GM21619 (cell line): ENCODE results near the gene MSH3.
"Not testable (repeated sequence)": the region's sequence is repeated elsewhere in the genome, so short reads cannot be mapped to it uniquely, and the experiment has no call there.

Experiments used
- ATAC-seq: cut with Tn5 transposase; IDR thresholded peaks from one replicate; pipeline ENCODE4 v1.9.1; 2021; ENCODE audit not compliant: unreplicated experiment

Gene MSH3

DNA sequence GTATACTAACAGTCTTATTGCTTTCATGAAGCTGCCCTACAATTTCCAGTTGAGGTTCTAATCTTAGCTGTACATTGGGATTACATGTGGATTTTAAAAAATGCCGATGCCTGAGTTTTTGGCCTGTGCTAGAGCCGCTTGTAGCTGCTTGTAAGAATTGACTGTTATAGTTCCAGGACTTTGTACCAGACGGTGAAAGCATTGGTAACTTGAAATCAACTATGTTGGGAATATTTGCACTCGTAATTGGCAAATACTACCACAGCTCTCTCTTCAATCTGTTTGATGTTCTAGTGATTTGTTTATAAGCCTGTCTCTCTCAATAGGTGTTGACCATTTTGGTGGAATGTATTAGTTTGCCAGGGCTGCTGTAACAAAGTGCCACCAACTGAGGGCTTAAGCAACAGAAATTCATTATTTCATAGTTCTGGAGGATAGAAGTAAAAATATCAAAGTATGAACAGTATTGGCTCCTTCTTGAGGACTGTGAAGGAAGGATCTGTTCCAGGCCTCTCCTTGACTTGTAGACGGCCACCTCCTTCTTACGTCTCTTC, 50.8 kb downstream of the MSH3 start:
- ATAC-seq = no peak

DNA sequence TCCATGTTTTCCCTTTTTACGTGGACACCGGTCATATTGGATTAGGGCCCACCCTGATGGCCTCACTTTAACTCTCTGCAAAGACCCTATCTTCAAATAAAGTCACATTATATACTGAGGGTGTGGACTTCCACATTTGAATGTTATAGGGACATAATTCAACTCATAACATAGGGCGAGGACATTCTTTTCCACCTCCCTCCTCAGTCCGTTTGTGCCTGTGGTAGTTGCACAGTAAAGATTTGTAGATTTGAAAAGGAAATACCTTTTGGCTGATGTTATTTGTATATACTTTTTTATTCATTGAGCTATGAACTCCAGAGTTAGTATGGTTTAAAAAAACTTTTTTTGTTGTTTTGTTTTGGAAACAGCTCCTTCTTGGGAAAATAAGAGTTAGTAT, 51.3 kb downstream of the MSH3 start:
- no peak for ATAC-seq

- no peak for ATAC-seq
Observed at GRCh38 chr5:80706835-80707447, 52.5 kb downstream of the MSH3 start.

GRCh38 chr5:80707645-80708044, 53.2 kb downstream of the MSH3 start:
- ATAC-seq = no peak

DNA sequence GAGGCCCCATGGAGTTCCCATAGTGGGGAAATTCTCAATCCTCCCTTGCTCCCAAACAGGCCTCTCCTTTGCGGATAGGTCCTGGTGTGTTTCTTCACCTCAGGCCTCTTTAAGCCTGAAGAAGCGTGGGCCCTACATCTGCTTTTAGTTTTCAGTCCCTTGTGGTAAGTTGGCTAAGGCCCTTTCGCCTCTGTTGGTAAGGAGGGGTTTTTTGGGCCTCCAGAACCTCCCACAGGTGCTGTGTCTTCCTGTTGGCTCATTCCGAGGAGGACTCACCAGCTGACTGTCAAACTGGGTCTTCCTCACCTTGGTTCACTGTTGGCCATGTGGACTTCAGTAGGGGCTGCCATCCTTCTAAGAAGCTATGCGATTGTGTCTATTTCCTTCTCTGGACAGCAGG, 56.8 kb downstream of the MSH3 start:
- no peak for ATAC-seq

- ATAC-seq = no peak
Observed at GRCh38 chr5:80711938-80712337, 57.5 kb downstream of the MSH3 start.

DNA sequence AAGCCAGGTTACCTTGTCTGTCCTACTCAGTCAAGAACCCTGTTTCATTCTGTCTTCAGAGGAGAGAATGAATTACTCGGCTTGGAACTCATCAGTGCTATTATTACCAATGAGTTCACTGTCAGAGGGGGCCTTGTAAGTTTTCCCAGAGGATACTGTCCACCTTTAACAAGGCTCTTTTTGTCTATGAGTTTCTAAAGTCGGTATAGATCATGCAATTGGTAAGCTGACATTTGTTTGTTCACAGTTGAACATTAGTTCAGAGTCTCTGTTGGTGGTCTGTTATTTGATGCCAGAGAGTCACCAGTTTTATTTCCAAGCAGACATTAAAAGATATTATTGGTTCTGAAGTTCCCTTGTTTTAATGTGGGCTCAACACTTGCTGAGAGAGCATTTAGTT, 58.5 kb downstream of the MSH3 start:
- no peak for ATAC-seq

DNA sequence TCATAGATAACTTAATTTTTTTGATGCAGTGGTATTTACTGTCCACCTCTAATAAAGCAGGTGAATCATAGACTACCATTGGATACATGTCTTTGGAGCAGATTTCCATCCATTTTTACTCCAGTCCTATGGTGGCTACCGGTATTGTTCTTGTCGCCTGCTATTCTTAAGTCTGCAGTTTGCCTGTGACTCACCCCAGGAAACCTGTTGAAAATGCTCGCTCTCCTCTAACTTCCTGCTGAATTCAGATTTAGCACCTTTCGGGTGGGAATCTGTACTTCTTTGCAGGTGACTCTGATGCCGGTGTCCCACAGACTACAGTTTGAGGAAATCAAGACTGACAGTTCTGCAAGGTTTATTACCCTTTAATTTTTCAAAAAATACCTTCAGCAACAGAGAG, 59.2 kb downstream of the MSH3 start:
- ATAC-seq = no peak

GRCh38 chr5:80714570-80715298, 60.3 kb downstream of the MSH3 start:
- no peak for ATAC-seq

DNA sequence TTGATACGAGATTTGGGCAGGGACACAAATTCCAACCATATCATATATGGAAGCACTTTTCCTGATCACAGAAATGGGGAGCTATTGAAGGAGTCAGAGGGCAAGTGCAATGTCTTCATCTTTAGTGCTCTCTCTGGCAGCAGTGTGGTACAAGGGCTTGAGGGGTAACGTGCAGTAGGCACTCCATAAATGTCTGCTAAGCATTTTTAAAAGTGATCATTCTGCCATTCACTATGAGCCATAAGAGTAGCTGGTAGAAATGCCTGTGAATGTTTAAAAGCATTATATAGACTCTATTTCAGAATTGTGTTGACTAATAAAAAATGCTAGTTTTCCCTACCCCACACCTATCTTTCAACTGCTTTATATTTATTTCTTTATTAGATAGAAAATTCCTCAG, 61.4 kb downstream of the MSH3 start:
- no peak for ATAC-seq

GRCh38 chr5:80720181-80720580, 65.7 kb downstream of the MSH3 start:
- ATAC-seq = no peak

GRCh38 chr5:80722916-80723315, 68.5 kb downstream of the MSH3 start:
- no peak for ATAC-seq

GRCh38 chr5:80725446-80725845, 71.0 kb downstream of the MSH3 start:
- no peak for ATAC-seq

GRCh38 chr5:80736730-80737129, 82.3 kb downstream of the MSH3 start:
- ATAC-seq = no peak

DNA sequence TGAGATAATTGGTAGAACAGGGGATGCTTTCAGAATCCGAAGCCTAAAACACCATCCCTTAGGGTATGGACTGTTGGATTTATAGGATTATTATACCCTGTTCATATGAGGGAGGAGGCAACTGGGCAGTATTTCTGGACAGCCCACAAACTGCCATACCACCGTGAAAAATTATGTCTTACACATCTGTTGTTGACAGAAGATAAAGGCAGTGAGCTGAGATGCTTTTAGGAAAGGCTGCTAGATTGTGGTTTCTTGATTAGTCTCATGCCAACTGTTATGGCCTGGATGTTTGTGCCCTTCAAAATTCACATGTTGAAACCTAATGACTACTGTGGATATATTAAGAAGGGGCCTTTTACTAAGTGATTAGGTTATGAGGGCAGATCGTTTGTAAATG, 84.0 kb downstream of the MSH3 start:
- no peak for ATAC-seq

DNA sequence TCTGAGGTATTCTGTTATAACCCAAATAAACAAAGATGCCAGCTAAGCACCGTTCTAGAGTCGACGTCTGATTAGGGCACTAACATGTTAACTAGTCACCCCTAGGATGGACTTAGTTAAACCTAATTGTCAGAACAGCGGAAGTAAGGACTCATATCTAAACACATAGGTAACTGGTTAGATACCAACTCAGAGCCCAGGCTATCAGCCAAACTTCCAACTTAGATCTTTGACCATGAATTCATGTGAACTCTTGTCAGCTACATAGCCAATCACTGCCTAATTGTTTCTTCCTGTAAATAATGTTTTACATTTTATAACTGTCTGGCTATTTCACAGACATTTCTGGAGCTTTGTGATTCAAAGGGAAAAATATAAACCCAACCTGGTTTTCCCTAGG, 84.6 kb downstream of the MSH3 start:
- ATAC-seq = no peak

GRCh38 chr5:80739496-80739895, 85.0 kb downstream of the MSH3 start:
- ATAC-seq = no peak

GRCh38 chr5:80739898-80740297, 85.4 kb downstream of the MSH3 start:
- no peak for ATAC-seq

- ATAC-seq = not testable (repeated sequence)
Observed at GRCh38 chr5:80740488-80740887, 86.0 kb downstream of the MSH3 start.

- ATAC-seq = no peak
Observed at GRCh38 chr5:80740999-80741398, 86.5 kb downstream of the MSH3 start.

DNA sequence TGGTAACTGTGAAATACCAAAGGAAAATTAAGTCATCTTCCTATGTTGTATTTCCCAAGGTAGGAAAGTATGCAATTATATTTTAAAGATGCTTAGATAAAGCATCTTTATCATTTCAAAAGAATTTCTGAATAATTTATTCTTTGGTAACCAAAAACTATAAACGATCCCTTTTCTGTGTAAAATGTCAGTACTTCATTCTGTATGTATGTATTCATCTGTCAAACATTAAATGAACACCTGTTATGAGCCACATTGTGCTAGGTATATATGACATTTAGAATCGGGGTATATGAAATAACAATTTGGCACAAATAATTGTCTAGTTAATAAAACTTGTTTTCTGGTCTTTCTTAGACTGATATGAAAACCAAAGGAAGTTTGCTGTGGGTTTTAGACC, 89.7 kb downstream of the MSH3 start:
- ATAC-seq = no peak

- ATAC-seq = no peak
Observed at GRCh38 chr5:80745490-80745889, 91.0 kb downstream of the MSH3 start.

- ATAC-seq = no peak
Observed at GRCh38 chr5:80747922-80748321, 93.5 kb downstream of the MSH3 start.
